ENCODE results near the gene PPP5C.
"Not testable (repeated sequence)": the region's sequence is repeated elsewhere in the genome, so short reads cannot be mapped to it uniquely, and the experiment has no call there.

Gene PPP5C

DNA sequence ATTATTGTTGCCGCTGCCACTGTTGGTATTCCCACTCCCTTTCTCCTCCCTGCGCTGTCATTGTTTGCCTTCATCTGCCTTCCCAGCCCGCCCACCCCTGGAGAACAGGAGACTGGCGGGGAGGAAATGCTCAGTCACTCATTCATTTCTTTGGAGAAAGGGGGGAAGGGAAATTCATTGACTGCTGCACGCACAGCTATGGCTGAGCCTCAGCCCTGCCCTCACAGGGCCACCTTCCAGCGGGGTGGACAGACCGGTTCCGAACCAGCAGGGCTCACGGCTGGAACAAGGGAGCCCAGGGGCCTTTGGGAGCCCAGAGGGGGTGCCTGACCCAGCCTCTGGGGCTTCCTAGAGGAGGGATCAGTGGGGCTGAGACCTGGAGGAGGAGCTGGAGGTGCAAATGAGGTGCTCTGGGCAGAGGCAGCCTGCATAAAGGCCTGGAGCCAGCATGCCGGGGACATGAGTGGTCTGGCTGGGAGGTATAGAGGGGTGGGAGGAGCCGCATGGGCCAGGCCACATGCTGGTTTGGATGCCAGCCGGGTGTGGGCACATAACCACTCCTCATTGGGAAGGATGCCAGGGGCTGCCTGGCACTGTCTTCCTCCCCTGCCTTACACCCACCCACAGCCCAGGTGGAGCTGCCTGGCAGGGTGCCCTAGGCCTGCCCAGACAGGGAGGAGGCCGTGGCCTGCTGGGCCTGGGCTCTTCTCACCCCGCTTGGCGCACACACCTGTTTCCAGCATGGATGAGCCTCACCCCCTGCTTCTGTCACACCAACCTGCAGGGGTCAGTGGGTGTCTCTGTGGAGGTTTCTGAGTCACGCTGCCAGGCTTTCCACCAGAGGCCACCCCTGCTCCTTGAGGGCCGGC, 26.8 kb downstream of the PPP5C start:
- no peak overlapping the region for H3K4me3 ChIP-seq (ENCODE audit: low read length)
- TF ChIP-seq, protein P1, sequence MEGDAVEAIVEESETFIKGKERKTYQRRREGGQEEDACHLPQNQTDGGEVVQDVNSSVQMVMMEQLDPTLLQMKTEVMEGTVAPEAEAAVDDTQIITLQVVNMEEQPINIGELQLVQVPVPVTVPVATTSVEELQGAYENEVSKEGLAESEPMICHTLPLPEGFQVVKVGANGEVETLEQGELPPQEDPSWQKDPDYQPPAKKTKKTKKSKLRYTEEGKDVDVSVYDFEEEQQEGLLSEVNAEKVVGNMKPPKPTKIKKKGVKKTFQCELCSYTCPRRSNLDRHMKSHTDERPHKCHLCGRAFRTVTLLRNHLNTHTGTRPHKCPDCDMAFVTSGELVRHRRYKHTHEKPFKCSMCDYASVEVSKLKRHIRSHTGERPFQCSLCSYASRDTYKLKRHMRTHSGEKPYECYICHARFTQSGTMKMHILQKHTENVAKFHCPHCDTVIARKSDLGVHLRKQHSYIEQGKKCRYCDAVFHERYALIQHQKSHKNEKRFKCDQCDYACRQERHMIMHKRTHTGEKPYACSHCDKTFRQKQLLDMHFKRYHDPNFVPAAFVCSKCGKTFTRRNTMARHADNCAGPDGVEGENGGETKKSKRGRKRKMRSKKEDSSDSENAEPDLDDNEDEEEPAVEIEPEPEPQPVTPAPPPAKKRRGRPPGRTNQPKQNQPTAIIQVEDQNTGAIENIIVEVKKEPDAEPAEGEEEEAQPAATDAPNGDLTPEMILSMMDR (conservative IDR thresholded peaks at IDR 0.05; ENCODE audit: low read depth, low read length): peak; percentile 1
- DNase-seq (ENCODE audit: low read depth): peak; percentile 56

DNA sequence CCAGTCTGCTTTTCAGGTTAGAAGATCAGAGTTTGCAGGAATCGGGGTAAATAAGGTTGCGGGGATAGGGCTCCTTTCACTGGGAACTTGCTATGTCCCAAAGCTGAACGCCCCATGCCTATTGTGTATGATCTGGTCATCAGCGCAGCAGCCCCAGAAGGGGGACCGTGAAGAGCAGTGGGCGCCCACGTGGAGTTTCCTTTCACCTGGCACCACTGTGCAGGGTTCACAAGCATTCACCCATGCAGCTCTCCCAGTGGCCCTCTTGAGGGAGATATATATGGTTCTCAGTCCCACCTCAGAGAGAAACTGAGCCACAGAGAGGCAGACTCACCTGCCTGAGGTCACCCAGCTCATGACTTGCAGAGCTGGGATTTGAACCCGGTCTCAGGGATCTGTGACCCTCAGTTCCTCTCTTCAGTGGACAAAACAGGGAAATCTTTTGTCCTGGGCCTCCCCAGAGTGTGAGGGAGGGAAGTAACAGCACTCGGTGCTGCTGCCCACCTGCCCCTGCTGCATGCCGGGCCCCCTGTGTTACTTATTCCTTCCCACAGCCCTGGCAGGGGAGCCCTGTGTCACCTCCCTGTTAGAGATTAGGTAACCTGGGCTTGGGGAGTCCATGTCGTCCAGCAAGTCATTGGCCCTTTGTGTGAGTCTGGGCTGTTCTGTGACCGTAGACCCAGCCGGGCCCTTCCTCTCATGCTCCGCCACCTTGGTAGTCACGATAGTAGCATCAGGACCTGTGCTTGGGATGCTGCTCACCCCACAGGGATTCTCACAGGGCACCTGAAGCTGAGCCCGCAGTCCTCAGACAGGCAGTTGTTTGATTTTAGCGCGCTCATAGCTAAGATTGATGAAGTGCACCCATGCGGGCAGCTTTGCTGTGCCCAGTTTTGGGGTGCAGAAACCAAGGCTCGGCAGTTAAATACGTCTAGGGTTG, 27.9 kb downstream of the PPP5C start:
- TF ChIP-seq, protein P1 (conservative IDR thresholded peaks at IDR 0.05; ENCODE audit: low read depth, low read length): no peak
- H3K4me3 ChIP-seq (ENCODE audit: low read length): no peak overlapping the region
- no peak for DNase-seq (ENCODE audit: low read depth)

DNA sequence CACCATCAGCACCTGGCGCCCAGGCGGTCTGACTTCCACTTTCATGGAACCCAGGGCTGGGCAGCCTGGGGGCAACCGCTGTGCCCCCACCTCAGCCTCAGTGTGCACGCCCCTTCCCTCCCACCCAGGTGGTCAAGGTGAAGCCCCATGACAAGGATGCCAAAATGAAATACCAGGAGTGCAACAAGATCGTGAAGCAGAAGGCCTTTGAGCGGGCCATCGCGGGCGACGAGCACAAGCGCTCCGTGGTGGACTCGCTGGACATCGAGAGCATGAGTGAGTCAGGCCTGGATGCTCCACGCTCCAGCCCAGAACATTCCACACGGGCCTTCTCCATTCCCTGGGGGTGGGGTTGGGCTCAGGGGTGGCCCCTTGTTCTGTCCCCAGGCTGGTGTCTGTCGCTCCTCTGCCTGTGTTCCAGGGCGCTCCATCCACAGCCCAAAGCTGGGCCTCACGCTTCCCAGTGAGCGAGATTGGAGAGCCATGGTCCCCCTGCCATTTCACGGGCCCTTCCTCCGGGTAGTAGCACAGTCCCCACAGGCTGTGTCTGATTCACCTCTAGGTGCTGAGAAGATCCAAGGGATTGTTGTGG, 28.7 kb downstream of the PPP5C start:
- H3K4me3 ChIP-seq (ENCODE audit: low read length); DNase-seq (ENCODE audit: low read depth): not testable (repeated sequence)

DNA sequence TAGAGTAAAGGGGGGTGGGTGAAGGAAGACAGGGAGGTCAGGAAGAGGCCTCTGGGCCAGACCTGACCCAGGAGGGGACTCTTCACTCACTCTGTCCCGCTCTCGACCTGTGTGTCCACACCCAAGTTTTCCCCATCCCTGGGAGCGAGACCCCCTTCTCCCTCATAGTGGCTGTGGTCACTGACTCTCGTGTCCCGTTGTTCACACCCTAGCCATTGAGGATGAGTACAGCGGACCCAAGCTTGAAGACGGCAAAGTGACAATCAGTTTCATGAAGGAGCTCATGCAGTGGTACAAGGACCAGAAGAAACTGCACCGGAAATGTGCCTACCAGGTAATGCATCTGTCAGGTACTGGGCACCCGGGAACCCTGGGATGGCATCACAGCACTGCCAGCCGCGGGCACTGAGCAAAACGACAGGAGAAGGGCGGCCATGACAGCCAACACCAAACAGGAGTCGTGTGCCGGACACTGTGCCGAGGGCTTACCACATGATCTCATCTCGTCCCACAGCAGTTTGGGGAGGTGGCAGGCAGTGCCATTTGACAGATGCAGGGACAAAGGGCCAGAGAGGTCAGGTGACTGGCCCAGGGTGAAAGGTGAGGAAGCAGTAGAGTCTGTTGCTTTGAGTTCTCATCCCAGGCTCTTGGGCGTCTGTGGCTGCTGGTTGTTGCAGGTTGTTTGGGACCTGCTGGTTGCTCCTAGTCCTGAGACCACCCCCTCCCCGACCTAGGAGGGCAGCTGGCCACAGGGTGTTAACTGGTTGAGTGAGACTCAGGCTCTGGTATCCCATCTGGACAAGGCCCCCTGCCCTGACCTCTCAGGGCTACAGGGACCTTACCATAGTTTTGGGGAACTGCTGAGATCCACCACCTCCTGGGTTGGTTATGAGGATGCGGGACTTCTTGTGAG, 29.6 kb downstream of the PPP5C start:
- TF ChIP-seq, protein P1 (conservative IDR thresholded peaks at IDR 0.05; ENCODE audit: low read depth, low read length): no peak

DNA sequence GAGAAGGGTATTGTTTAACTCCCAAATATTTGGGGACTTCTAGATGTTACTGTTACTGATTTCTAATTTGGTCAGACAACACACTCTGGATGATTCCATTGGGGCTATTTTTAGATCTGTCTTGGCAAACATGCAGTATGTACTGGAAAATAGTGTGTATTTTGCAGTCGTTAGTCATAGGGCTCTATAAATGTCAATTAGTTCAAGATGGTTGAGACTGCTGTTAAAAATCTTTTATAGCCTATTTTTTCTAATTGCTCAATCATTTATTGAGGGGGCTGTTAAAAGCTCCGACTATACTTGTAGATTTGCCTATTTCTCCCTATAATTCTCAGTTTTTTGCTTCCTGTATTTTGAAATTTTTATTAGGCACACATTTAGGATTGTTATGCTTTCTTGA, 31.4 kb downstream of the PPP5C start:
- no peak overlapping the region for H3K4me3 ChIP-seq (ENCODE audit: low read length)
- TF ChIP-seq, protein P1 (conservative IDR thresholded peaks at IDR 0.05; ENCODE audit: low read depth, low read length): no peak
- DNase-seq (ENCODE audit: low read depth): no peak

More for the DNA sequence above, 29.6 kb downstream of the PPP5C start:
- H3K4me3 ChIP-seq (ENCODE audit: low read length): no peak overlapping the region
- DNase-seq (ENCODE audit: low read depth): no peak

DNA sequence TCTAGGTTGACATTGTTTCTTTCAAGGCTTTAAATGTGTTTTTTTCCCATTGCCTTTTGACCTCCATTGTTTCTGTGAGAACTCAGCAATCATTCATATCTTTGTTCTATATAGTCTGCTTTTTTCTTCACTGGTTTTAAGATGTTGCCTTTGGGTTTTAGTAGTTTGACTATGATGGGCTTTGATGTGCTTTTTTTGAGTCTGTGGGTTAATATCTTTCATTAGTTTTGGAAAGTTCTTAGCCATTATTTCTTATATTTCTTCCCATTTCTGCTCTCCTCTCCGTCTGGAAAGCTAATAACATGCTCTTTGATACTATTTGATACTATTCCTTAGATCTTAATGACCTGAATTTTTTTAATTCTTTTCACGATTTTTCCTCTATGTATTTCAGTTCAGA, 33.8 kb downstream of the PPP5C start:
- TF ChIP-seq, protein P1 (conservative IDR thresholded peaks at IDR 0.05; ENCODE audit: low read depth, low read length): no peak
- no peak for DNase-seq (ENCODE audit: low read depth)
- H3K4me3 ChIP-seq (ENCODE audit: low read length): no peak overlapping the region

Data from retinal pigment epithelial cell (primary cell).